Fibroblast of lung (primary cell): ENCODE measurements around the gene ZNF541. TPM values are rescaled to one million over a fixed set of nuclear protein-coding genes. Genes with fewer than 3 reads are reported as not detected.

Experiments
- DNase-seq, 2 donors: peaks; one replicate each; pipeline versions ENCODE4 v3.0.0 to v3.0.0-alpha.2; 2010; ENCODE audit warnings: low read depth in 2 of 2
- H2AFZ ChIP-seq: 2 replicates; pipeline ENCODE4 v1.5.1; 2012; ENCODE audit warnings: low read length, control low read depth, inconsistent platforms
- H3K27ac ChIP-seq: 2 replicates; pipeline ENCODE4 v1.5.1; 2011; ENCODE audit warnings: low read length, control low read depth; ENCODE audit not compliant: insufficient read depth
- H3K27me3 ChIP-seq: 2 replicates; pipeline ENCODE4 v1.5.1; 2011; ENCODE audit warnings: mild to moderate bottlenecking, low read length; ENCODE audit not compliant: control insufficient read depth, insufficient read depth
- H3K36me3 ChIP-seq: 2 replicates; pipeline ENCODE4 v1.5.1; 2011; ENCODE audit warnings: low read length; ENCODE audit not compliant: control insufficient read depth, insufficient read depth
- H3K4me1 ChIP-seq: 2 replicates; pipeline ENCODE4 v1.5.1; 2011; ENCODE audit warnings: low read length; ENCODE audit not compliant: control insufficient read depth, insufficient read depth; ENCODE audit errors: extremely low read depth
- H3K4me2 ChIP-seq: 2 replicates; pipeline ENCODE4 v1.5.1; 2011; ENCODE audit warnings: low read length, control low read depth; ENCODE audit not compliant: insufficient read depth; ENCODE audit errors: extremely low read depth
- H3K4me3 ChIP-seq, 4 experiments: fragments of 200-600 bp in 1 of 4; sonication (generic) in 1 of 4; replicated peaks in 1 of 4; 2 replicates each; pipeline ENCODE4 v1.5.1; 2011 to 2016; ENCODE audit warnings: low read length in 4 of 4, low read depth in 3 of 4, mild to moderate bottlenecking in 3 of 4, control low read depth in 2 of 4, inconsistent platforms in 1 of 4, mixed read lengths in 1 of 4; ENCODE audit not compliant: insufficient read depth in 1 of 4; ENCODE audit errors: control extremely low read depth in 1 of 4
- H3K79me2 ChIP-seq: 2 replicates; pipeline ENCODE4 v1.5.1; 2012; ENCODE audit warnings: mild to moderate bottlenecking, low read length, inconsistent platforms; ENCODE audit not compliant: control insufficient read depth, insufficient read depth
- H3K9ac ChIP-seq: 2 replicates; pipeline ENCODE4 v1.5.1; 2011; ENCODE audit warnings: mild to moderate bottlenecking, low read length, control low read depth; ENCODE audit not compliant: insufficient read depth
- H3K9me3 ChIP-seq: 2 replicates; pipeline ENCODE4 v1.5.1; 2012; ENCODE audit warnings: low read depth, low read length; ENCODE audit not compliant: control insufficient read depth, insufficient read depth
- H4K20me1 ChIP-seq: 2 replicates; pipeline ENCODE4 v1.5.1; 2011; ENCODE audit warnings: low read length; ENCODE audit not compliant: control insufficient read depth, insufficient read depth; ENCODE audit errors: extremely low read depth
- EZH2 ChIP-seq: IDR thresholded peaks from 2 replicates; pipeline ENCODE4 v1.5.1; 2012; ENCODE audit warnings: low read length, control low read depth, mild to moderate bottlenecking; ENCODE audit errors: missing control alignments
- polyA plus RNA-seq, 2 donors: library from polyadenylated mRNA; depleted of rRNA in 1 of 2; stranded (reverse) in 1 of 2; unstranded in 1 of 2; fragments of >200 nt; gene quantifications; 2 replicates each; pipeline ENCODE4 v1.2.1, GENCODE V29; 2011 to 2012; ENCODE audit warnings: missing spikeins in 1 of 2
- total RNA-seq: library from RNA; depleted of rRNA; stranded (reverse); fragments of >200 nt; gene quantifications from 2 replicates; pipeline ENCODE4 v1.2.1, GENCODE V29; 2014
- TF ChIP-seq, protein P1 (sequence below), 2 donors: IDR thresholded peaks in 1 of 2; conservative IDR thresholded peaks in 1 of 2; 1 replicate in 1 of 2; 2 replicates in 1 of 2; pipeline ENCODE4 v1.5.1; 2011 to 2012; ENCODE audit warnings: low read length in 2 of 2, control low read depth in 1 of 2, inconsistent platforms in 1 of 2, low read depth in 1 of 2, mild to moderate bottlenecking in 1 of 2

The ZNF541 gene
- total and polyA plus RNA-seq, 2 donors (not counting 1 experiment from before 2014, with no cell fraction given), result 0.02 to 0.17 TPM

DNA sequence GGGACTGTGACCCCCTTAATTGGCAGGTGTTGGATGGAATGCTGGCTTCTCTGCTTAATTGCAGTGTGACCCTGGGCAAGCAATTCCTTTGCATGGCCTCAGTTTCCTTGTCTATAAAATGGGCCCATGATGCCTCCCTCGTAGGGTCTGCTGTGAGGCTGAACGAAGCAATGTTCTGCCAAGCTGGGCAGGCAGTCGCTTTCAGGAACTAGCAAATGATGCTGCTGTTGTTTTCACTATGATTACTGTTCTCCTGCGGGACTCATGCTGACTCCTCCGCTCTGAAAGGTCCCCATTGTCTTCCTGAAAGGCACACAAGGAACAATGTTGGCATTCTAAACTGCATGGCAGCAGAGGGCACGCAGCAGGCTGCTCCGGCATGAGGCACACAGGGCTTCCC, 42.8 kb upstream of the ZNF541 start:
- Histone ChIP-seq H4K20me1 (peaks cover 4% of the 10 kb centered on the region), H3K4me2 (no peak overlapping the region), H3K36me3 (no peaks in the 10 kb centered on the region), H3K9me3 (no peaks in the 10 kb centered on the region), H3K27me3 (no peaks in the 10 kb centered on the region), H3K4me3 (no peak overlapping the region), H3K27ac (no peak overlapping the region), H3K4me1 (peaks cover 4% of the 10 kb centered on the region), H3K79me2 (peaks cover 92% of the 10 kb centered on the region), H3K9ac (no peak overlapping the region), H2AFZ (no peak overlapping the region)
- TF ChIP-seq, protein P1, sequence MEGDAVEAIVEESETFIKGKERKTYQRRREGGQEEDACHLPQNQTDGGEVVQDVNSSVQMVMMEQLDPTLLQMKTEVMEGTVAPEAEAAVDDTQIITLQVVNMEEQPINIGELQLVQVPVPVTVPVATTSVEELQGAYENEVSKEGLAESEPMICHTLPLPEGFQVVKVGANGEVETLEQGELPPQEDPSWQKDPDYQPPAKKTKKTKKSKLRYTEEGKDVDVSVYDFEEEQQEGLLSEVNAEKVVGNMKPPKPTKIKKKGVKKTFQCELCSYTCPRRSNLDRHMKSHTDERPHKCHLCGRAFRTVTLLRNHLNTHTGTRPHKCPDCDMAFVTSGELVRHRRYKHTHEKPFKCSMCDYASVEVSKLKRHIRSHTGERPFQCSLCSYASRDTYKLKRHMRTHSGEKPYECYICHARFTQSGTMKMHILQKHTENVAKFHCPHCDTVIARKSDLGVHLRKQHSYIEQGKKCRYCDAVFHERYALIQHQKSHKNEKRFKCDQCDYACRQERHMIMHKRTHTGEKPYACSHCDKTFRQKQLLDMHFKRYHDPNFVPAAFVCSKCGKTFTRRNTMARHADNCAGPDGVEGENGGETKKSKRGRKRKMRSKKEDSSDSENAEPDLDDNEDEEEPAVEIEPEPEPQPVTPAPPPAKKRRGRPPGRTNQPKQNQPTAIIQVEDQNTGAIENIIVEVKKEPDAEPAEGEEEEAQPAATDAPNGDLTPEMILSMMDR (conservative IDR thresholded peaks at IDR 0.05 in 1 of 2, IDR thresholded peaks at IDR 0.05 in 1 of 2; ENCODE audit: low read depth in 1 of 2, low read length in 2 of 2), result no peak
- TF ChIP-seq EZH2, result no peak
- no peak for DNase-seq

DNA sequence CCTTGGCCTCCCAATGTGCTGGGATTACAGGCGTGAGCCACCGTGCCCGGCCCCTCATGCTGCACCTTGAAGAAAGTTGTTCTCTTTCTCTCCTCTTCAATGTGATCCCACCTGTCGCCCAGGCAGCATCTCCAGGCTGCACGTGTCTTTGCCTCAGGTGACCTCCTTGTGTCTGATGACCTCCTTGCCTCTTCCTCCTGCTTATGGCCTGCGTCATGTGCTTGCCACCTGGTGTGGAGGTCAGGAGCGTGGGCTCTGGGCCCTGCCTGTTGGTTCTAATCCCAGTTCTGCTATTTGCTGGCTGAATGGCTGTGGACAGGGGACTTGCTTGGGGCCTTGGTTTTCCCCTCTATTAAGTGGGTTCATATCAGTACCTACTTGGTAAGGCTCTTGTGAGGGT, 42.3 kb upstream of the ZNF541 start:
- DNase-seq, result no peak
- no peak overlapping the region for H3K4me3 ChIP-seq
- peaks cover 4% of the 10 kb centered on the region for H4K20me1 ChIP-seq
- no peak overlapping the region for H3K9ac ChIP-seq
- no peak overlapping the region for H3K4me2 ChIP-seq
- H3K27ac ChIP-seq, result no peak overlapping the region
- peaks cover 4% of the 10 kb centered on the region for H3K4me1 ChIP-seq
- H3K79me2 ChIP-seq, result peaks cover 92% of the 10 kb centered on the region
- no peaks in the 10 kb centered on the region for H3K27me3 ChIP-seq
- no peaks in the 10 kb centered on the region for H3K36me3 ChIP-seq
- no peak overlapping the region for H2AFZ ChIP-seq
- no peak for TF ChIP-seq EZH2
- TF ChIP-seq, protein P1 (conservative IDR thresholded peaks at IDR 0.05 in 1 of 2, IDR thresholded peaks at IDR 0.05 in 1 of 2; ENCODE audit: low read depth in 1 of 2, low read length in 2 of 2), result no peak
- no peaks in the 10 kb centered on the region for H3K9me3 ChIP-seq

DNA sequence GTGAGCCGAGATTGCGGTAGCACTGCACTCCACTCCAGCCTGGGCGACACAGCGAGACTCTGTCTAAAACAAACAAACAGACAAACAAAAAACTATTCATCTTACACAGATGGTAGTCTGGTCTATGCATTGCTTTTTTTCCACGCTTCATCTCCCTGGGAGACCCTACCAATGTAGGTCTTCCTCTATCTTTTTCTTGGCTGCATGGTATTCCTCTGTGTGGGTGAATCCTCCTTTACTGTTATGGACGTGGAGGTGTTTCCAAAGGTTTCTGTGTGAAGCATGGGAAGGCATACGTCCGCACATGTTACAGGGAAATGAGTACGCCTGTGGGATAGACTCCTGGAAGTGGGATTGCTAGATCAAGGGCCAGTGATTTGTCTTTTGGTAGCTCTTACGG, 41.6 kb upstream of the ZNF541 start:
- H4K20me1 ChIP-seq, result peaks cover 4% of the 10 kb centered on the region
- no peak overlapping the region for H3K4me3 ChIP-seq
- no peaks in the 10 kb centered on the region for H3K36me3 ChIP-seq
- no peak for TF ChIP-seq EZH2
- TF ChIP-seq, protein P1 (conservative IDR thresholded peaks at IDR 0.05 in 1 of 2, IDR thresholded peaks at IDR 0.05 in 1 of 2; ENCODE audit: low read depth in 1 of 2, low read length in 2 of 2), result no peak
- peaks cover 4% of the 10 kb centered on the region for H3K4me1 ChIP-seq
- H3K79me2 ChIP-seq, result peaks cover 91% of the 10 kb centered on the region
- H2AFZ ChIP-seq, result no peak overlapping the region
- no peak for DNase-seq
- no peaks in the 10 kb centered on the region for H3K27me3 ChIP-seq
- H3K4me2 ChIP-seq, result no peak overlapping the region
- no peaks in the 10 kb centered on the region for H3K9me3 ChIP-seq
- H3K9ac ChIP-seq, result no peak overlapping the region
- no peak overlapping the region for H3K27ac ChIP-seq
